Measurements from ENCODE around the gene PTPRA. TPM values are rescaled to one million over a fixed set of nuclear protein-coding genes. Genes with fewer than 3 reads are reported as not detected.
"Not testable (repeated sequence)": the region's sequence is repeated elsewhere in the genome, so short reads cannot be mapped to it uniquely, and the experiment has no call there.

The PTPRA gene
- total RNA-seq, 1 donor from 2014 or later = 23.5 TPM

- no peak for DNase-seq
- no peaks in the 10 kb centered on the region for H3K27me3 ChIP-seq (ENCODE audit: low read depth)
- H3K27ac ChIP-seq (replicated peaks) = peak overlapping the region; percentile 96
- intact Hi-C loops (cut with micrococcal nuclease) = no loop called here
- H3K4me1 ChIP-seq = peaks cover 44% of the 10 kb centered on the region
- no peak for TF ChIP-seq CTCF (IDR thresholded peaks at IDR 0.05; ENCODE audit: borderline replicate concordance)
- peak overlapping the region; percentile 87 for H3K4me3 ChIP-seq
- peaks cover 26% of the 10 kb centered on the region for H3K36me3 ChIP-seq
- no peaks in the 10 kb centered on the region for H3K9me3 ChIP-seq (replicated peaks)
These were observed 173.6 kb downstream of the PTPRA start for GRCh38 chr20:3046677-3047462.

- TF ChIP-seq CTCF (IDR thresholded peaks at IDR 0.05; ENCODE audit: borderline replicate concordance) = no peak
- H3K4me1 ChIP-seq = peaks cover 36% of the 10 kb centered on the region
- no peaks in the 10 kb centered on the region for H3K27me3 ChIP-seq (ENCODE audit: low read depth)
- DNase-seq = no peak
- H3K4me3 ChIP-seq = peak overlapping the region; percentile 87
- H3K9me3 ChIP-seq (replicated peaks) = no peaks in the 10 kb centered on the region
- peaks cover 26% of the 10 kb centered on the region for H3K36me3 ChIP-seq
- H3K27ac ChIP-seq (replicated peaks) = no peak overlapping the region
- intact Hi-C loops (cut with micrococcal nuclease) = no loop called here
These were observed 174.5 kb downstream of the PTPRA start for GRCh38 chr20:3047486-3048419.

GRCh38 chr20:3051385-3052019 is 178.2 kb downstream of the PTPRA start:
- DNase-seq = no peak
- Histone ChIP-seq H3K4me1 (peaks cover 14% of the 10 kb centered on the region), H3K27ac (replicated peaks) (no peak overlapping the region), H3K4me3 (no peak overlapping the region), H3K36me3 (peaks cover 26% of the 10 kb centered on the region), H3K27me3 (ENCODE audit: low read depth) (no peaks in the 10 kb centered on the region), H3K9me3 (replicated peaks) (no peaks in the 10 kb centered on the region)
- intact Hi-C loops (cut with micrococcal nuclease) = loop anchor here (10.0 kb wide), 1 partner anchor 63 kb away; no protein-coding TSS in a partner anchor
- TF ChIP-seq CTCF (IDR thresholded peaks at IDR 0.05; ENCODE audit: borderline replicate concordance) = no peak

- H3K4me3 ChIP-seq = no peak overlapping the region
- intact Hi-C loops (cut with micrococcal nuclease) = loop anchor here (10.0 kb wide), 1 partner anchor 55 kb away; no protein-coding TSS in a partner anchor
- no peak for TF ChIP-seq CTCF (IDR thresholded peaks at IDR 0.05; ENCODE audit: borderline replicate concordance)
- no peaks in the 10 kb centered on the region for H3K36me3 ChIP-seq
- no peaks in the 10 kb centered on the region for H3K9me3 ChIP-seq (replicated peaks)
- no peak for DNase-seq
- H3K4me1 ChIP-seq = no peaks in the 10 kb centered on the region
- H3K27ac ChIP-seq (replicated peaks) = no peak overlapping the region
- H3K27me3 ChIP-seq (ENCODE audit: low read depth) = no peaks in the 10 kb centered on the region
These were observed 186.2 kb downstream of the PTPRA start for GRCh38 chr20:3059489-3059888.

- H3K9me3 ChIP-seq (replicated peaks); H3K4me3 ChIP-seq; H3K36me3 ChIP-seq; DNase-seq; H3K27me3 ChIP-seq (ENCODE audit: low read depth); H3K4me1 ChIP-seq; H3K27ac ChIP-seq (replicated peaks); intact Hi-C loops (cut with micrococcal nuclease): not testable (repeated sequence)
These were observed 190.8 kb downstream of the PTPRA start for GRCh38 chr20:3064119-3064518.
